K562 (cell line): ENCODE results near the gene NR2F2. TPM values are rescaled to one million over a fixed set of nuclear protein-coding genes. Genes with fewer than 3 reads are reported as not detected.
A peak's percentile ranks its signal among the peaks of the same experiment; 100 is the strongest.

Experiments
- ATF1 ChIP-seq, 2 experiments: fragments of 450-650 bp in 1 of 2; IDR thresholded peaks; 2 replicates each; pipeline ENCODE4 v1.6.1; 2016; ENCODE audit warnings: missing compliant biosample characterization in 1 of 2, missing genetic modification characterization in 1 of 2
- CBX1 ChIP-seq: sonication (generic); IDR thresholded peaks from 2 replicates; pipeline ENCODE4 v1.6.1; 2016; ENCODE audit warnings: antibody characterized with exemption, low read depth, mild to moderate bottlenecking
- CEBPG ChIP-seq, 3 experiments: fragments of 200-800 bp in 1 of 3; sonication (Bioruptor generic) in 1 of 3; sonication (generic) in 1 of 3; formaldehyde crosslinking in 1 of 3; IDR thresholded peaks in 2 of 3; conservative IDR thresholded peaks in 1 of 3; 2 replicates each; pipeline versions ENCODE4 v1.6.1 to v1.8.0; 2016 to 2022; ENCODE audit warnings: missing compliant biosample characterization in 2 of 3, missing genetic modification characterization in 2 of 3, mild to moderate bottlenecking in 1 of 3, missing genetic modification reagents in 1 of 3
- GMEB1 ChIP-seq: fragments of 250-450 bp; sonication (Bioruptor Pico); IDR thresholded peaks from 2 replicates; pipeline ENCODE4 v1.4.0; 2020; ENCODE audit warnings: mild to moderate bottlenecking
- HES1 ChIP-seq: fragments of 450-650 bp; IDR thresholded peaks from 2 replicates; pipeline ENCODE4 v1.6.1; 2016; ENCODE audit warnings: low read depth, mild to moderate bottlenecking, moderate library complexity
- HMGN3 ChIP-seq: IDR thresholded peaks from 2 replicates; pipeline ENCODE4 v1.6.1; 2011; ENCODE audit warnings: borderline replicate concordance, low read depth, mild to moderate bottlenecking, mixed read lengths, low read length; ENCODE audit not compliant: insufficient read length; ENCODE audit errors: extremely low read depth
- MAX ChIP-seq: sonication (generic); formaldehyde crosslinking; IDR thresholded peaks from 2 replicates; pipeline ENCODE4 v1.9.0; 2022; ENCODE audit warnings: mild to moderate bottlenecking, missing genetic modification reagents
- MAZ ChIP-seq, 2 experiments: fragments of 450-650 bp in 1 of 2; sonication (generic) in 1 of 2; formaldehyde crosslinking; IDR thresholded peaks in 1 of 2; conservative IDR thresholded peaks in 1 of 2; 2 replicates each; pipeline versions ENCODE4 v1.4.0 to v1.5.0; 2020; ENCODE audit warnings: mild to moderate bottlenecking in 1 of 2, missing genetic modification reagents in 1 of 2
- MLX ChIP-seq, 2 experiments: fragments of 450-650 bp in 1 of 2; sonication (generic) in 1 of 2; formaldehyde crosslinking; conservative IDR thresholded peaks; 2 replicates each; pipeline versions ENCODE4 v1.4.0 to v1.8.1; 2020 to 2022; ENCODE audit warnings: mild to moderate bottlenecking in 1 of 2, missing genetic modification reagents in 1 of 2
- PHF8 ChIP-seq: fragments of 200-600 bp; sonication (generic); IDR thresholded peaks from 2 replicates; pipeline ENCODE4 v1.6.1; 2012; ENCODE audit warnings: mixed run types, mild to moderate bottlenecking, inconsistent platforms, low read length, moderate library complexity, borderline replicate concordance
- POLR2G ChIP-seq: fragments of 200-400 bp; formaldehyde crosslinking; IDR thresholded peaks from 2 replicates; pipeline ENCODE4 v1.6.1; 2017; ENCODE audit warnings: low read depth, mild to moderate bottlenecking, antibody characterized with exemption, low read length, moderate library complexity
- SRSF1 ChIP-seq: fragments of 200-400 bp; formaldehyde crosslinking; IDR thresholded peaks from 2 replicates; pipeline ENCODE4 v1.6.1; 2017; ENCODE audit warnings: mild to moderate bottlenecking, low read depth, low read length, moderate library complexity
- SRSF3 ChIP-seq: fragments of 200-400 bp; formaldehyde crosslinking; IDR thresholded peaks from 2 replicates; pipeline ENCODE4 v1.6.1; 2016; ENCODE audit warnings: mild to moderate bottlenecking, low read length, moderate library complexity; ENCODE audit not compliant: insufficient read depth
- ZFX ChIP-seq: sonication (generic); formaldehyde crosslinking; IDR thresholded peaks from 2 replicates; pipeline ENCODE4 v1.8.0; 2022; ENCODE audit warnings: mild to moderate bottlenecking, missing genetic modification reagents, moderate library complexity
- ZNF184 ChIP-seq: sonication (generic); formaldehyde crosslinking; IDR thresholded peaks from 2 replicates; pipeline ENCODE4 v1.5.0; 2020; ENCODE audit warnings: missing genetic modification reagents
- ZNF282 ChIP-seq: sonication (generic); formaldehyde crosslinking; IDR thresholded peaks from 2 replicates; pipeline ENCODE4 v1.8.1; 2023; ENCODE audit warnings: missing genetic modification reagents
- ZNF384 ChIP-seq: IDR thresholded peaks from 2 replicates; pipeline ENCODE4 v1.6.1; 2012; ENCODE audit warnings: low read depth, low read length, improper control_type of control experiment
- ZNF518B ChIP-seq: fragments of 250-450 bp; sonication (Bioruptor Pico); IDR thresholded peaks from 2 replicates; pipeline ENCODE4 v1.5.0; 2021; ENCODE audit warnings: mild to moderate bottlenecking, moderate library complexity
- polyA plus RNA-seq, 8 experiments: library from polyadenylated mRNA; depleted of rRNA in 4 of 8; stranded (reverse) in 5 of 8; unstranded in 3 of 8; fragments of >200 nt; fragmentation: Nextera tagmentation in 2 of 8; fragmentation: Illumina TruSeq in 1 of 8; extraction: Ambion mirVana in 2 of 8; extraction: Trizol in 1 of 8; gene quantifications; 2 replicates each; pipeline versions ENCODE4 v1.2.1 to v1.2.3, GENCODE V29; 2011 to 2014; ENCODE audit warnings: inconsistent platforms in 1 of 8, missing spikeins in 1 of 8
- total RNA-seq, 7 experiments: library from RNA; depleted of rRNA in 6 of 7; stranded (reverse); fragments of >200 nt in 6 of 7; fragmentation: Illumina TruSeq in 2 of 7; extraction: Trizol in 2 of 7; gene quantifications; 2 replicates each; pipeline versions ENCODE4 v1.2.1 to v1.2.3, GENCODE V29; 2011 to 2021; ENCODE audit warnings: low replicate concordance in 1 of 7

Gene NR2F2
- total and polyA plus RNA-seq, 9 of the 15 experiments (the other 6 are each of a cell fraction or from before 2014, with no cell fraction given), result 6.0 to 51.8 (median 11.1) TPM

GRCh38 chr15:96353930-96354730 is 23.6 kb downstream of the NR2F2 start (continued):
- TF ChIP-seq CEBPG (CRISPR knock-in tag; IDR thresholded peaks at IDR 0.05) (no peak), CEBPG (tag; conservative IDR thresholded peaks at IDR 0.05 in 1 of 2, IDR thresholded peaks at IDR 0.05 in 1 of 2) (no peak), ATF1 (CRISPR knock-in tag; IDR thresholded peaks at IDR 0.05) (no peak), ATF1 (tag; IDR thresholded peaks at IDR 0.05) (no peak), CBX1 (0 out of 2 replicates have a peak, but pooled peaks have one; percentile 25), ZNF184 (no peak), POLR2G (peak; percentile 80), ZFX (CRISPR knock-in tag) (peak; percentile 76), MLX (CRISPR knock-in tag; conservative IDR thresholded peaks at IDR 0.05) (no peak), HES1 (no peak), MAX (CRISPR knock-in tag) (0 out of 2 replicates have a peak, but pooled peaks have one; percentile 15), ZNF518B (CRISPR knock-in tag) (no peak), MAZ (CRISPR knock-in tag; conservative IDR thresholded peaks at IDR 0.05 in 1 of 2, IDR thresholded peaks at IDR 0.05 in 1 of 2) (peak in 1 of 2 experiments; percentile 36; a peak in 2 of 4 replicates), SRSF3 (no peak), HMGN3 (peak; percentile 9), ZNF282 (CRISPR knock-in tag) (no peak), GMEB1 (CRISPR knock-in tag) (no peak), ZNF384 (no peak), PHF8 (peak; percentile 35; the same call in 1 of the 2 replicates), SRSF1 (no peak)
